ENCODE data around the gene NAA60. TPM values are rescaled to one million over a fixed set of nuclear protein-coding genes. Genes with fewer than 3 reads are reported as not detected.

NAA60 gene
- total RNA-seq, 1 experiment from 2014 or later: 63.4 TPM

DNA sequence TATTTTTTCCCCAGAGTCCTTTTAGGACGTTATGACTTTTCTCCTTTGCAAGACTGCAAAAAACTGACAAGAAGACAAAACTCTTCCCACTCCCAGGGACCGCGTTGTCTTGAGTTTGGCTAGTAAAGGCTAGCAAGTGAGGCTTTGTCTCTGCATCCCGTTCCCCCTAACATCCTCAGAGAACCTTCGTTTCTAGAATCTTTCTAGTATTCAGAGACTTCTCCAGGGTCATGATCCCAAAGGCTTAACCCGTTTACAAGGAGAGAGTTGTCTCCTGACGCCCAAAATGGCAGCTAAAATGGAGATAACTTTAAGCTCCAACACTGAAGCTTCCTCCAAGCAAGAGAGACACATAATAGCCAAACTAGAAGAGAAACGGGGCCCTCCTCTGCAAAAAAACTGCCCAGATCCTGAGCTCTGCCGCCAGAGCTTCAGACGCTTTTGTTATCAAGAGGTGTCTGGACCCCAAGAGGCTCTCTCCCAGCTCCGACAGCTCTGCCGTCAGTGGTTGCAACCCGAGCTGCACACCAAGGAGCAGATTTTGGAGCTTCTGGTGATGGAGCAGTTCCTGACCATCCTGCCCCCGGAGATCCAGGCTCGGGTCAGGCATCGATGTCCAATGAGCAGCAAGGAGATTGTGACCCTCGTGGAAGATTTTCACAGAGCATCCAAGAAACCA is 41.6 kb upstream of the NAA60 start:
- H3K27me3 Mint-ChIP-seq (ENCODE audit: unreplicated experiment): no peaks in the 10 kb centered on the region
- peaks cover 56% of the 10 kb centered on the region for H3K36me3 Mint-ChIP-seq (ENCODE audit: insufficient read depth, unreplicated experiment)

GRCh38 chr16:3408561-3409197 is 34.8 kb upstream of the NAA60 start:
- no peak overlapping the region for H3K27ac Mint-ChIP-seq (ENCODE audit: unreplicated experiment)
- H3K27me3 Mint-ChIP-seq (ENCODE audit: unreplicated experiment): no peaks in the 10 kb centered on the region
- H3K4me3 Mint-ChIP-seq (ENCODE audit: low read depth, unreplicated experiment): no peak overlapping the region
- peaks cover 8% of the 10 kb centered on the region for H3K9me3 Mint-ChIP-seq (ENCODE audit: low read depth, unreplicated experiment)
- H3K36me3 Mint-ChIP-seq (ENCODE audit: insufficient read depth, unreplicated experiment): peaks cover 35% of the 10 kb centered on the region
- no peaks in the 10 kb centered on the region for H3K4me1 Mint-ChIP-seq (ENCODE audit: low read depth, unreplicated experiment)
- BruUV-seq (replicated peaks): no TSS peak
- DNase-seq: no peak
- CTCF ChIA-PET: no interaction called here
- TF ChIP-seq, protein P1, sequence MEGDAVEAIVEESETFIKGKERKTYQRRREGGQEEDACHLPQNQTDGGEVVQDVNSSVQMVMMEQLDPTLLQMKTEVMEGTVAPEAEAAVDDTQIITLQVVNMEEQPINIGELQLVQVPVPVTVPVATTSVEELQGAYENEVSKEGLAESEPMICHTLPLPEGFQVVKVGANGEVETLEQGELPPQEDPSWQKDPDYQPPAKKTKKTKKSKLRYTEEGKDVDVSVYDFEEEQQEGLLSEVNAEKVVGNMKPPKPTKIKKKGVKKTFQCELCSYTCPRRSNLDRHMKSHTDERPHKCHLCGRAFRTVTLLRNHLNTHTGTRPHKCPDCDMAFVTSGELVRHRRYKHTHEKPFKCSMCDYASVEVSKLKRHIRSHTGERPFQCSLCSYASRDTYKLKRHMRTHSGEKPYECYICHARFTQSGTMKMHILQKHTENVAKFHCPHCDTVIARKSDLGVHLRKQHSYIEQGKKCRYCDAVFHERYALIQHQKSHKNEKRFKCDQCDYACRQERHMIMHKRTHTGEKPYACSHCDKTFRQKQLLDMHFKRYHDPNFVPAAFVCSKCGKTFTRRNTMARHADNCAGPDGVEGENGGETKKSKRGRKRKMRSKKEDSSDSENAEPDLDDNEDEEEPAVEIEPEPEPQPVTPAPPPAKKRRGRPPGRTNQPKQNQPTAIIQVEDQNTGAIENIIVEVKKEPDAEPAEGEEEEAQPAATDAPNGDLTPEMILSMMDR (IDR thresholded peaks at IDR 0.05; ENCODE audit: unreplicated experiment): no peak
- intact Hi-C loops (cut with micrococcal nuclease; ENCODE audit: unreplicated experiment): no loop called here

More for the DNA sequence above, 41.6 kb upstream of the NAA60 start:
- H3K27ac Mint-ChIP-seq (ENCODE audit: unreplicated experiment): peak overlapping the region; percentile 91
- CTCF ChIA-PET: interaction anchor here (0.6 to 0.7 kb wide), 3 partner anchors 9 to 179 kb away, joined by 5 to 7 read pairs (median 6); no protein-coding TSS in a partner anchor
- H3K9me3 Mint-ChIP-seq (ENCODE audit: low read depth, unreplicated experiment): peaks cover 9% of the 10 kb centered on the region
- TSS peak; percentile 51 for BruUV-seq (replicated peaks)
- TF ChIP-seq, protein P1 (IDR thresholded peaks at IDR 0.05; ENCODE audit: unreplicated experiment): no peak
- intact Hi-C loops (cut with micrococcal nuclease; ENCODE audit: unreplicated experiment): loop anchor here (5.0 kb wide), 1 partner anchor 55 kb away; no protein-coding TSS in a partner anchor
- no peak for DNase-seq
- H3K4me3 Mint-ChIP-seq (ENCODE audit: low read depth, unreplicated experiment): peak overlapping the region; percentile 95
- peaks cover 10% of the 10 kb centered on the region for H3K4me1 Mint-ChIP-seq (ENCODE audit: low read depth, unreplicated experiment)

GRCh38 chr16:3413730-3414379 is 29.6 kb upstream of the NAA60 start:
- Mint-ChIP-seq H3K9me3 (ENCODE audit: low read depth, unreplicated experiment) (peaks cover 9% of the 10 kb centered on the region), H3K27me3 (ENCODE audit: unreplicated experiment) (no peaks in the 10 kb centered on the region), H3K4me1 (ENCODE audit: low read depth, unreplicated experiment) (no peaks in the 10 kb centered on the region), H3K4me3 (ENCODE audit: low read depth, unreplicated experiment) (no peak overlapping the region), H3K36me3 (ENCODE audit: insufficient read depth, unreplicated experiment) (peaks cover 12% of the 10 kb centered on the region), H3K27ac (ENCODE audit: unreplicated experiment) (no peak overlapping the region)
- TF ChIP-seq, protein P1 (IDR thresholded peaks at IDR 0.05; ENCODE audit: unreplicated experiment): no peak
- intact Hi-C loops (cut with micrococcal nuclease; ENCODE audit: unreplicated experiment): no loop called here
- BruUV-seq (replicated peaks): no TSS peak
- no peak for DNase-seq
- CTCF ChIA-PET: no interaction called here

- Mint-ChIP-seq H3K4me3 (ENCODE audit: low read depth, unreplicated experiment) (no peak overlapping the region), H3K4me1 (ENCODE audit: low read depth, unreplicated experiment) (no peaks in the 10 kb centered on the region)
- CTCF ChIA-PET: interaction anchor here (0.5 to 0.6 kb wide), 2 partner anchors 66 to 676 kb away, joined by 3 to 5 read pairs; no protein-coding TSS in a partner anchor
These were observed 11.7 kb upstream of the NAA60 start for GRCh38 chr16:3431779-3432219.

More at GRCh38 chr16:3431779-3432219, 11.7 kb upstream of the NAA60 start:
- intact Hi-C loops (cut with micrococcal nuclease; ENCODE audit: unreplicated experiment): no loop called here
- Mint-ChIP-seq H3K27ac (ENCODE audit: unreplicated experiment) (no peak overlapping the region), H3K36me3 (ENCODE audit: insufficient read depth, unreplicated experiment) (no peaks in the 10 kb centered on the region), H3K27me3 (ENCODE audit: unreplicated experiment) (peaks cover 27% of the 10 kb centered on the region), H3K9me3 (ENCODE audit: low read depth, unreplicated experiment) (peaks cover 6% of the 10 kb centered on the region)
- TF ChIP-seq, protein P1 (IDR thresholded peaks at IDR 0.05; ENCODE audit: unreplicated experiment): no peak
- no TSS peak for BruUV-seq (replicated peaks)
- no peak for DNase-seq

Data from Calu3 (cell line).